ENCODE measurements around the gene CUL2.
"Not testable (repeated sequence)": the region's sequence is repeated elsewhere in the genome, so short reads cannot be mapped to it uniquely, and the experiment has no call there.

Gene CUL2

GRCh38 chr10:35090162-35090954, at the start of gene CUL2:
TSS of gene CUL2 (minus strand) at chr10:35090341. CDS start at chr10:35071317, 19,024 bp downstream.
- DNase-seq (ENCODE audit: low read depth) = peak; percentile 87

- DNase-seq (ENCODE audit: low read depth) = no peak
These were observed 46.2 kb upstream of the CUL2 start for GRCh38 chr10:35136263-35136815.

- DNase-seq (ENCODE audit: low read depth) = no peak
These were observed 45.7 kb upstream of the CUL2 start for GRCh38 chr10:35135861-35136260.

GRCh38 chr10:35133586-35133985, 43.4 kb upstream of the CUL2 start:
- no peak for DNase-seq (ENCODE audit: low read depth)

GRCh38 chr10:35132727-35133126, 42.6 kb upstream of the CUL2 start:
- no peak for DNase-seq (ENCODE audit: low read depth)

DNA sequence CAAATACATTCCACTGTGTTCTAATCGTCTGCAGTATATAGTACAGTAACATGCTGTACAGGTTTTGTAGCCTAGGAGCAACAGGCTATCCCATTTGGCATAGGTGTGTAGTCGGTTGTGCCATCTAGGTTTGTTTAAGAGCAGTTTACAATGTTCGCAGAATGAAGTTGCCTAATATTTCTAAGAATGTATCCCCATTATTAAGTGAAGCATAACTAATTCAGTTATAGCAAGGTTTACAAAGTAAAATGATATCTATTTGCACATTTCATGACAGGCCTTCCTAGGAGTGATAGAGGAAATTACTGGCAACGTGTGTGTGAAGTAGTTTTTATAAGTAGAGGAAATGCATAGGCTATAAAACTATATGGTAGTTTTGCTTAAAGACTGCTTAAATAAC, 40.5 kb upstream of the CUL2 start:
- DNase-seq (ENCODE audit: low read depth) = no peak

DNA sequence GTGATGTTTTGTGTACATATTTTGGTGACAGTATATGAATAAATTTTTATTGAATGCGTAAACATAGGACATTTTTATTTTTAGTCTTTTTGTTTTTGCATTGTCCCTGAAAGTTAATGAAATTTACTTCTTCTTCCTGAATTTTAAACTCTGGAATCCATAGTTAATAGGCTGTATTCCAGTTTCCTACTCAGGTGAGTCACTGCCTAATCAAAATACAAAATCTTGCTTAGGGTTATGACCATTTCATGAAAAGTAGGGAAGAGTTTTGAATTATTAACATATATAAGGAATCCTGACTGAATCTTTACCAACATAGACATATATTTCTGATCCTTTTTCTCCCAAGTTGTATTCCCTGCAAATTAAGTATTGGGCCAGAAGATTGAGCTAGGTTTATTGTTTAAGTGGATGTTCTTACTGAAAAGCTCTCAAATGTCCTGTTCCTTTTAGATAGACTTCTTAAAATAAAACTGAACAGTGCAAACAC, 39.1 kb upstream of the CUL2 start:
- no peak for DNase-seq (ENCODE audit: low read depth)

DNA sequence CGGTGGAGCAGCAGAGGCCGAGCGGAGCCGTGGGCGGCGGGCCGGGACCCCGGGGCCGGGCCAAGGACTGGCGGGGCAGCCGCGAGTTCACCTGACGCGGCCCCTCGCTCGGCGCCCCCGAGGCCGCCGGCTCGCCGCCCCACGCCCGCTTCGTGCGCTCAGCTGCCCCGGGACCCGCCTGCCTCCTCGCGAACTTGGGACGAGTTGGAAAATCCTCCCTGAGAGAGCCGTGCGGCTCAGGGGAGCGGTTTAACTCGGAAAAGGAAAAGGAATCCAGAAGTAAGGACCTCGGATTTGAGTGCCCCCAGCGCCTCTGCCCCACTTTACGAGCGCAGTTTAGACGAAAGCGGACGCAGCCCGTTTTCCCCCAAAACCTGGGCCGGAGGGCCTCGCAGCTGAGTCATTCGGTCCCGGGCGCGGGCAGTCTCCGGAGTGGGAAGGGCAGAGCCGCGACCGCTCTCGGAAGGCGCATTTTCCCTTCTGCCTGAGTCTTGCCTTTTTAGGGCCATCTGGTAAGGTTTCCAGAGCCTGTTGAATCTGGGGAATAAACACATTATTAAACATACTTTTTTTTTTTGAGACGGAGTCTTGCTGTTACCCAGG, 37.2 kb upstream of the CUL2 start:
- peak; percentile 47 for DNase-seq (ENCODE audit: low read depth)

GRCh38 chr10:35126530-35127288, 36.6 kb upstream of the CUL2 start, which contains the start of gene CREM:
TSS of gene CREM (plus strand) at chr10:35126846. CDS start at chr10:35137836, 10,990 bp downstream.
- DNase-seq (ENCODE audit: low read depth) = peak; percentile 100

- DNase-seq (ENCODE audit: low read depth) = no peak
These were observed 36.0 kb upstream of the CUL2 start for GRCh38 chr10:35126062-35126529.

DNA sequence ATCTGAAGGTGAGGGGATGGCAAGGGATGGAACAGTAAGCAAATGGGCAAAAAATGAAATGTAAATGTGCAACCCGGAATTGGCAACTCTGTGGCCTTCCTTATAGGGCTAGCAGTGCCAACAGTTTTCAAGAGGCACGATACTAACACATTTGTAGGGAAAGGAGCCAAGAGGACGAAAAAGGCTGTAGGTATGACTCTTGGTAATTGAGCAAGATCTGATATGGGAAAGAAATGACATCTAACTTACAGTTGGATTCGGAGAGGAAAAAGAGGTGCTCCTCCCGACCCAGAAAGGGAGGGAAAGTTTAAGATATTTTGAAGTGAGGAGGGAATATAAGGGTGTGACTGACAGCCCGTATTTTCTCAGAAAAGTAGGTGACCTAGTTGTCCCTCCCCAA, 34.4 kb upstream of the CUL2 start:
- no peak for DNase-seq (ENCODE audit: low read depth)

GRCh38 chr10:35119378-35119777, 29.2 kb upstream of the CUL2 start:
- DNase-seq (ENCODE audit: low read depth) = no peak

GRCh38 chr10:35112571-35112970, 22.4 kb upstream of the CUL2 start:
- no peak for DNase-seq (ENCODE audit: low read depth)

GRCh38 chr10:35103882-35104281, 13.7 kb upstream of the CUL2 start:
- DNase-seq (ENCODE audit: low read depth) = no peak

DNA sequence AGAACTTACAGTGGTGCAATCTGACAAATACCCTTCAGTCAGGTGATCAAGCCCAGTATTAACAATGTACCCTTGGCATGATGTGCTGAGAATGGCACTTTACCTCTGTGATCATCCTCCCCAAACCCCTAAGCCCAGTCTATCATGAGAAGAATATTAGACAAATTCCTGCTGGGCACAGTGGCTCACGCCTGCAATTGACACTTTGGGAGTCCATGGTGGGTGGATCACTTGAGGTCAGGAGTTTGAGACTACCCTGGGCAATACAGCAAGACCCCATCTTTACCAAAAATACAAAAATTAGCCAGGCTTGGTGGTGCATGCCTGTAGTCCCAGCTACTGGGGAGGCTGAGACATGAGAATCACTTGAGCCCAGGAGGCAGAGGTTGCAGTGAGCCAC, 7.4 kb upstream of the CUL2 start:
- DNase-seq (ENCODE audit: low read depth) = no peak

- no peak for DNase-seq (ENCODE audit: low read depth)
These were observed 6.2 kb upstream of the CUL2 start for GRCh38 chr10:35096312-35096711.

- DNase-seq (ENCODE audit: low read depth) = no peak
These were observed 2.7 kb upstream of the CUL2 start for GRCh38 chr10:35092851-35093250.

DNA sequence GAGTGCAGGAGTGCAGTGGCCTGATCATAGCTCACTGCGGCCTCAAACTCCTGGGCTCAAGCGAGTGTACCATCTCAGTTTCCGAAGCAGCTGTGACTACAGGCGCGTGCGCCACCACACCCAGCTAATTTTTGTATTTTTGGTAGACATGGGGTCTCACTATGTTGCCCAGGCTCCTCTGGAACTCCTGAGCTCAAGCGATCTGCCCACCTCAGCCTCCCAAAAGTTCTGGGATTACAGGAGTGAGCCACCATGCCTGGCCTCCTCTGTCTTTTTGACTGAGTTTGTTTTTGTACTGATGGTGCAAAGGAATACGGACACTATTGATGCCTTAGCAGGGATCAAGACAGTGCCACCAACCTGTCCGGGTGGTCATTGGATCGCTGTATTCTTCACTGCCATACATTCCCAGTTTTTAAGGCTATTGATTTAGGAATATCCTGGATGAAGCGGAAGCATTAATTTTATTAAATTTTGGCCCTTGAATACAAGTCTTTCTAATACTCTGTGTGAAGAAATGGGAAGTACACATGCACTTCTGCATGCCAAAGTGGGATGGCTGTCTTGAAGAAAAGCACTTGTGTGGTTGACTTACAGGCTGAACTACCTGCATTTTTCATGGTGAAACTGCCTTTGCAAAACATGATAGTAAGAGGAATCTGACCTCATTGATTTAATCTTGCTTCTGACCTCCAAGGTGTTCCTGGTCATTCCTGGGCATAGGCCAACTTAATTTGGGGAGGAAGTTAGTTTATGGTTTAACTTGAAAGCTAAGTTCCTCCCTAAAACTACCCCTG, 2.1 kb upstream of the CUL2 start:
- no peak for DNase-seq (ENCODE audit: low read depth)

DNA sequence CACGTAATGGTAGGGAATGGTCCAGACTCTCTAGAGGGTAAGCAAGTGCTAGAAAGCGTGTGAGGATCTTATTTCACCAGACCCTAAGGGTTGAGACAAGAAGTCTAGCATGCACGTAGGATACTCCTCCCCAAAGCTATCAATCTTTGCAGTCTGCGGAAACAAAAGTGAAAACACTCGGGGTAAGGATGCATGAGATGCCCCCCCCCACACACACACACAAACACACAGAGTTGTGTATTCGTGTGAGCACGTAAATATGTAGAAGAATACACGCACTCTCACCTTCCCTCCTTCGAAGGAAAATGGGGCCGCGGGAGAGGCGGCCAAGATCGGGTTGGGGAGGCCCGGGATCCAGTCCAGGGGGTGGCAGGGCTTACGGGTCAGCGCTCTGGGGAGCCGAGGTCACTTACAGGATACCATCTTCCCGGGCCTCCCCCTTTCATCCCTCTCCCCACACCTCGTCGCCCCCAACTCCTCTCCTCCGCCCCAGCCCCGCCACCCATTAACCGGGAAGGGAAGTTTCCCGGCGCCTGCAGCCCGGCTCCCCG, 455 bp downstream of the CUL2 start:
- DNase-seq (ENCODE audit: low read depth) = no peak

DNA sequence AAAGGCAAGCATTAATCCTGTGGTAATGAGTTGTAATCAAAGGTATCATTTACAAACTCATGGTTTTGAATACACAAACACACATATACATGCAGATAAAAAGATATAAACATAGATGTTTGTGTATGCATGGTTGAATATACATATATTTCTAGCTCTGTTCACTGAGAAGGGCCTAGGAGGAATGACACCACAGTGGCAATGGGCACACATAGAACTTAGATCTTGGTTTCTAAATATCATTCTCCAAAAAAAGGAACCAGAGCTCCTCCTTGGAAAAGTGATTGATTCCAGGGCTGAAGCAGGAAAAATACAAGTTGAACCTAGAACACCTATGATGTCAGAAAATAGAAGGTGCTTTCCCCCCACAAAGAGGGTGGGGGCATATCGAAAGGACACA, 6.9 kb downstream of the CUL2 start:
- DNase-seq (ENCODE audit: low read depth) = no peak

DNA sequence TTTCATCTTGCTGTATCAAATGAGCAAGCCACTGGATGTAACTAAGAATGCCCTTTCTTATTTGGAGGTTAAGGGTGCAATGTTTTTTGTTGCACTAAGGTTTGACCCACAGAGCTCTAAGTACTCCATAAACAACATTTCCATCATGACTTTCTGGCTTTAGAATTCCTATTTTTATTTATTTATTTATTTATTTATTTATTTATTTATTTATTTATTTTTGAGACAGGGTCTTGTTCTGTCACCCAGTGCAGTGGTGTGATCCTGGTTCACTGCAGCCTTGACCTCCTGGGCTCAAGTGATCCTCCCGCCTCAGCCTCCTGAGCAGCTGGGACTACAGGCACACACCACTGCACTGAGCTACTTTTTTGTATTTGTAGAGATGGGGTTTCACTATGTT, 9.9 kb downstream of the CUL2 start:
- not testable (repeated sequence) for DNase-seq (ENCODE audit: low read depth)

Data from activated T-cell treated with anti-CD3 and anti-CD28 coated beads for 1 hour (primary cell).